WERI-Rb-1 (cell line): ENCODE results near the gene CRACDL.

ENCODE experiments used
- DNase-seq: peaks from one replicate; pipeline ENCODE4 v3.0.0-alpha.2; 2020
- H3K27ac ChIP-seq: fragments of 250-450 bp; sonication (Bioruptor Pico); 2 replicates; pipeline ENCODE4 v1.5.1; 2020; ENCODE audit warnings: mild to moderate bottlenecking, moderate library complexity
- H3K27me3 ChIP-seq: fragments of 250-450 bp; sonication (Bioruptor Pico); 2 replicates; pipeline ENCODE4 v1.5.1; 2021; ENCODE audit warnings: mild to moderate bottlenecking, low read depth, moderate library complexity; ENCODE audit not compliant: insufficient read depth, severe bottlenecking
- H3K36me3 ChIP-seq: fragments of 250-450 bp; sonication (Bioruptor Pico); 2 replicates; pipeline ENCODE4 v1.5.1; 2020; ENCODE audit warnings: mild to moderate bottlenecking, moderate library complexity
- H3K4me3 ChIP-seq: 2 replicates; pipeline ENCODE4 v1.5.1; 2011; ENCODE audit warnings: low read depth, mild to moderate bottlenecking, control low read depth, low read length
- H3K9me3 ChIP-seq: fragments of 250-450 bp; sonication (Bioruptor Pico); 2 replicates; pipeline ENCODE4 v1.5.1; 2021; ENCODE audit warnings: mild to moderate bottlenecking, moderate library complexity; ENCODE audit not compliant: severe bottlenecking
- TF ChIP-seq, protein P1 (sequence below): IDR thresholded peaks from 2 replicates; pipeline ENCODE4 v1.5.1; 2011; ENCODE audit warnings: low read depth, mild to moderate bottlenecking, control low read depth, inconsistent platforms, low read length

Gene CRACDL

DNA sequence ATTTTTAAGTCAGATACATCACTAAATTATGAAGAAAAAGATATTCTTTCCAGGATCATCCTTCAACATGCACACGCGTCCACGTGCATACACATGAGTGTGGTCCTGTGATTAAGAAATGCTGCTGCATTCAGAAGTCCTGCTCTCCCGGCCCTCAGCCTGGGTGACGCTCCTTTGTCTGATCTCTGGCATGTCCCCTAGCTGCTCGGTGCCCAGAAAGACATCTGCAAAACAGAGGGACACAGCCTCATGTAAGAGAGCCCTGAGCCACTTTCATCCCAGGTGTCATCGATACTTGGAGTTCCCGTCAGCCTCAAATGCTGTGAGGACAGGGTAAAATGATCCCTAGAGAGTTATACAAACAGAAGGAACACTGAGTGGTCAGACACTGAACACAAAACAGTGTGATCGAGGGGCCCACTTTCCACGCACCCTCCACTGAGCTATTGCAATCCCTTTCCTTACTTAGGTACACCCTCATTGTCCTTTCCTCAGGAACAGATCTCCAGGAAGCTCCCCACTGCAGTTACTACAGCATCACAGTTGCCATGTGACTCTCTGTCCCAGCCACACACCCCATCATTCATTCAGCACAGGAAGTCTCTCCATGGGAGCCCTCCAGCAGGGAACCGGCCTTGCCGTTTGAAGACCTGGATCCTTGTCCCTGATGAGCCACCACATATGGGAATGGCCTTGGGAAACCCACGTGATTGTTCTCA, 32.1 kb downstream of the CRACDL start:
- no peak for DNase-seq
- TF ChIP-seq, protein P1, sequence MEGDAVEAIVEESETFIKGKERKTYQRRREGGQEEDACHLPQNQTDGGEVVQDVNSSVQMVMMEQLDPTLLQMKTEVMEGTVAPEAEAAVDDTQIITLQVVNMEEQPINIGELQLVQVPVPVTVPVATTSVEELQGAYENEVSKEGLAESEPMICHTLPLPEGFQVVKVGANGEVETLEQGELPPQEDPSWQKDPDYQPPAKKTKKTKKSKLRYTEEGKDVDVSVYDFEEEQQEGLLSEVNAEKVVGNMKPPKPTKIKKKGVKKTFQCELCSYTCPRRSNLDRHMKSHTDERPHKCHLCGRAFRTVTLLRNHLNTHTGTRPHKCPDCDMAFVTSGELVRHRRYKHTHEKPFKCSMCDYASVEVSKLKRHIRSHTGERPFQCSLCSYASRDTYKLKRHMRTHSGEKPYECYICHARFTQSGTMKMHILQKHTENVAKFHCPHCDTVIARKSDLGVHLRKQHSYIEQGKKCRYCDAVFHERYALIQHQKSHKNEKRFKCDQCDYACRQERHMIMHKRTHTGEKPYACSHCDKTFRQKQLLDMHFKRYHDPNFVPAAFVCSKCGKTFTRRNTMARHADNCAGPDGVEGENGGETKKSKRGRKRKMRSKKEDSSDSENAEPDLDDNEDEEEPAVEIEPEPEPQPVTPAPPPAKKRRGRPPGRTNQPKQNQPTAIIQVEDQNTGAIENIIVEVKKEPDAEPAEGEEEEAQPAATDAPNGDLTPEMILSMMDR, result no peak
- Histone ChIP-seq H3K36me3 (no peaks in the 10 kb centered on the region), H3K27ac (no peak overlapping the region), H3K27me3 (no peaks in the 10 kb centered on the region), H3K9me3 (no peaks in the 10 kb centered on the region), H3K4me3 (no peak overlapping the region)

DNA sequence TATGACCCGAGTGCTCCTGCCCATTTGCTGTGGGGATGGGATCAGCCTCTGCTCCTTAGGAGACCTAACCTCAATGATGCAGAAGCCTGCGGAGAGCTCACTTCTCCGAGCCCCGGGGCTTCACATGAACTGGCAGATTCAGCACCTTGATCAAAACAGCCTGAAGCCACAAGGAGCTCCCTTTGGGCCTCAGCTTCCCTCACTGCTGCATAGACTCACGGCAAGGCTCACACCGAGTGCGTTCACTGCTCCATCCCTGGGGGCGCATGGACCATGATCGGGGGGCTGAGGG, 33.0 kb downstream of the CRACDL start:
- TF ChIP-seq, protein P1, result no peak
- H3K36me3 ChIP-seq, result no peaks in the 10 kb centered on the region
- H3K4me3 ChIP-seq, result no peak overlapping the region
- H3K9me3 ChIP-seq, result no peaks in the 10 kb centered on the region
- no peak for DNase-seq
- H3K27ac ChIP-seq, result no peak overlapping the region
- no peaks in the 10 kb centered on the region for H3K27me3 ChIP-seq

DNA sequence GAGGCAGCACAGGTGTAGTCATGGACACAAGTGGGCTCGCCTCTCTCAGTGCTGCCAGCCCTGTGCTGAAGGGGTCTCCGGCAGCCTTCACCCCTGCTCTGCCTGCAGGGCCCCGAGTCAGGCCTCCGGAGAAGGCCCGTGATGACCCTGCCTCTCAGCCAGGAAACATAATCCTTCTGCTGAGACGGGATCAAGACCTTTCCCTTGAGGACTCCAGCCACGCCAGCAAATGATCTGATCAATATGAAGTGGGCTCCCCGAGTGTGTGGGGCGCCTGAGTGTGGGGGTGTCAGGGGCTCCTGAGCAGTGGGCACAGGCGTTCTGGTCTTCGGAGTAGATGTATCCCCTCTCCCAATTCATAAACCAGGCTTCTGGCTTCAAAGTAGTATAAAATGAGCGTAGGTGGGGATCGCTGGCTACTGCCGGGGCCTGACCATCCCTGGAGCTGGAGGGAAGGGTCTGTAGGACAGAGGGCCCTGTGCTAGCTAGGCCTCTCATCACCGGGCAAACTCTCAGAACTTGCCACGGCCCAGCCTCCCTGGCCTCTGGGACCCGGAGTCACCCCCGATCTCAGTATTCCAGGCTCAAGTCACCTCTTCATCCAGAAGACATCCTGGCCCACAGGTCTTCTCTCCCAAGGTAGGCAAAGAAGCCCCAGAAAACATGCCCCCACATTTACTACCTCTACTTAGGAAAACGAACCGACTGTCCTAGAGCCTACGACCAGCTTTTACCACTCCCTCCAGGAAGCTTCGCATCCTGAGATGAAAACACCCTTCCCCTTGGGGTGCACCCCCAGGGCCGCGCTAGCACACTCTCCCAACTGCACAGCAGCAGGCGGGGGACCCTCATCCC, 33.6 kb downstream of the CRACDL start:
- Histone ChIP-seq H3K4me3 (no peak overlapping the region), H3K36me3 (no peaks in the 10 kb centered on the region), H3K27me3 (no peaks in the 10 kb centered on the region), H3K9me3 (no peaks in the 10 kb centered on the region), H3K27ac (peak overlapping the region; percentile 42)
- TF ChIP-seq, protein P1, result no peak
- peak; percentile 39 for DNase-seq

DNA sequence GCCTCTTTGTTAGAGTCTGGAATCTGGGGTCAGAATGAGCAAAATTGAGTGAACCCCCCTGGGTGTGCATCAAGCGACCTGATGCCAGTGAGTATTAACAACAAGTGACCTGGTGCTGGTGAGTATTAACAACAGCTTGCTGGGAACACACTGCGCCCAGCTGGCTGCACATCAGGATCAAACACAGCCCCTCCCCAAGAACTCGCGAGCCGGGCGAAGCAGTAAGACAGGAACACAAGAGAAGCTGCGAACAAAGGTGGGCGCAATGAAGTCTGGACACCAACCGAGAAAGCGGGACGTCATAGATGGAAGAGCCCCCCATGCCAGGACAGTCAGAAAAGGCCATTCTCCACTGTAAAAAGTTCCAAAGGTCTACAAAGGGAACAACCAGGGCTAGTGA, 34.3 kb downstream of the CRACDL start:
- Histone ChIP-seq H3K4me3 (no peak overlapping the region), H3K27me3 (no peaks in the 10 kb centered on the region), H3K36me3 (no peaks in the 10 kb centered on the region), H3K9me3 (no peaks in the 10 kb centered on the region), H3K27ac (peak overlapping the region; percentile 42)
- DNase-seq, result no peak
- TF ChIP-seq, protein P1, result no peak

DNA sequence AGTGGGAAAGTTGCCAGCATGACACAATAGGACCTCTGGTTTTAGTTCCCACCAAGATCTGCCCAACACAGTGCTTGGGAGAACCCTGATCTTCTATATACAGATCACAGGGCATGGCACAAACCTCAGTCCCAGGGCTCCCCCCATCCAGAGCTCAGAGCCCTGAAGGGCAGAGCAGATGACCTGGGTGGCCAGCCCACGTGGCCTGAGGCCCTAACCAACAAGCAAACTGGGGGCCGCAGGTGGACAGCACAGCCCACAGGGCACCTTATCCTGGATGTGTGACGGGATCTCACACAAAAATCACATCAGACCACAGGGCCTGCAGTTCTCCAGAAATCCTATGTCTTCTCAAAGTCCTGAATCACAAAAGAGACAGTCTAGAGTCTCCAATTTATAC, 34.7 kb downstream of the CRACDL start:
- H3K4me3 ChIP-seq, result no peak overlapping the region
- H3K27me3 ChIP-seq, result no peaks in the 10 kb centered on the region
- 0 out of 2 replicates have a peak overlapping the region, but pooled peaks have one; percentile 42 for H3K27ac ChIP-seq
- no peaks in the 10 kb centered on the region for H3K9me3 ChIP-seq
- DNase-seq, result no peak
- TF ChIP-seq, protein P1, result no peak
- no peaks in the 10 kb centered on the region for H3K36me3 ChIP-seq
